Activated CD8-positive, alpha-beta memory T cell treated with anti-CD3 and anti-CD28 coated beads for 1 hour (primary cell): ENCODE measurements around the gene IZUMO2.

Experiments
- DNase-seq, 2 donors: peaks; one replicate each; pipeline ENCODE4 v3.0.0-alpha.2; 2020; ENCODE audit warnings: low read depth in 1 of 2; ENCODE audit errors: extremely low read depth in 1 of 2

Gene IZUMO2

GRCh38 chr19:50162988-50163387 is at the start of gene IZUMO2:
Gene IZUMO2 (minus strand): TSS chr19:50163281. CDS start chr19:50163194, 87 bp downstream.
- no peak for DNase-seq

DNA sequence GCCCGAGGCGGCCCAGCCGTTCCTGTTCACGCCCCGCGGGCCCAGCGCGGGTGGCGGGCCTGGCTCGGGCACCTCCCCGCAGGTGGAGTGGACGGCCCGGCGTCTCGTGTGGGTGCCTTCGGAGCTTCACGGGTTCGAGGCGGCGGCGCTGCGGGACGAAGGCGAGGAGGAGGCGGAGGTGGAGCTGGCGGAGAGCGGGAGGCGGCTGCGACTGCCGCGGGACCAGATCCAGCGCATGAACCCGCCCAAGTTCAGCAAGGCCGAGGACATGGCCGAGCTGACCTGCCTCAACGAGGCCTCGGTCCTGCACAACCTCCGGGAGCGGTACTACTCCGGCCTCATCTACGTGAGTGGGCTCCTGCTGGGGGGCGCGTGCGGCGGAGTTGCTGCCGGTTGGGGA is 47.3 kb upstream of the IZUMO2 start:
- no peak for DNase-seq

DNA sequence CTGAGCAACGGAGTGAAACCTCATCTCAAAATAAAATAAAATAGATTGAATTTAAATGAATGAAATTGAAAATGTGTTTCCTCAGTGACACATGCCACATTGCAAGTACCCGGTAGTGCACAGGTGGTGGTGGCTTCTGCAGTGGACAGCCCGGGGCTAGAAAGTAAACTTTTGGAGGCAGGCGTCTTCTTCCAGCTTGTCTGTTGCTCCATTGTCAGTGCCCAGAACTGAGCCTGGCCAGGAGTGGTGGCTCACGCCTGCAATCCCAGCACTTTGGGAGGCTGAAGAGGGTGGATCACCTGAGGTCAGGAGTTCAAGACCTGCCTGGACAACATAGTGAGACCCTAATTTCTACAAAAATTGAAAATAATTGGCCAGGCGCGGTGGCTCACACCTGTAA is 46.0 kb upstream of the IZUMO2 start:
- DNase-seq, result no peak

DNA sequence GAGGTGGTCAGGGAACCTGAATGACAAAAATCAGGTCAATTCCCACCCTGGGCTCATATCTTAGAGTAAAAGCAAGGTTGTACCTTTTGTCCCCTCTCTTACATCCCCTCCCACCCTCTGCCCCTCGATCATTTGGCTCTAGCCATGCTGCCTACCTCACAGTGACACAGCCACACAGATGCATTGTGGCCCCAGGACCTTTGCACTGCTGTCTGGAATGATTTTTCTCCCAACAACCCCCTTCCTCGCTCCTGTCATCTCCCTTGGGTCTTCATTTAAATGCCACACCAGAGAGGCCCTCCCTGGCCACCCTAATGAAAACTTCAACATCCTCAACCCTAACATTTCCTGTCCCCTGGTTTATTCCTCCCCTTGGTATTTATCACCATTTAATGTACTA is 44.6 kb upstream of the IZUMO2 start:
- no peak for DNase-seq

GRCh38 chr19:50206191-50206590 is 43.1 kb upstream of the IZUMO2 start:
- no peak for DNase-seq

- no peak for DNase-seq
Measured at GRCh38 chr19:50205681-50206138, 42.6 kb upstream of the IZUMO2 start.

DNA sequence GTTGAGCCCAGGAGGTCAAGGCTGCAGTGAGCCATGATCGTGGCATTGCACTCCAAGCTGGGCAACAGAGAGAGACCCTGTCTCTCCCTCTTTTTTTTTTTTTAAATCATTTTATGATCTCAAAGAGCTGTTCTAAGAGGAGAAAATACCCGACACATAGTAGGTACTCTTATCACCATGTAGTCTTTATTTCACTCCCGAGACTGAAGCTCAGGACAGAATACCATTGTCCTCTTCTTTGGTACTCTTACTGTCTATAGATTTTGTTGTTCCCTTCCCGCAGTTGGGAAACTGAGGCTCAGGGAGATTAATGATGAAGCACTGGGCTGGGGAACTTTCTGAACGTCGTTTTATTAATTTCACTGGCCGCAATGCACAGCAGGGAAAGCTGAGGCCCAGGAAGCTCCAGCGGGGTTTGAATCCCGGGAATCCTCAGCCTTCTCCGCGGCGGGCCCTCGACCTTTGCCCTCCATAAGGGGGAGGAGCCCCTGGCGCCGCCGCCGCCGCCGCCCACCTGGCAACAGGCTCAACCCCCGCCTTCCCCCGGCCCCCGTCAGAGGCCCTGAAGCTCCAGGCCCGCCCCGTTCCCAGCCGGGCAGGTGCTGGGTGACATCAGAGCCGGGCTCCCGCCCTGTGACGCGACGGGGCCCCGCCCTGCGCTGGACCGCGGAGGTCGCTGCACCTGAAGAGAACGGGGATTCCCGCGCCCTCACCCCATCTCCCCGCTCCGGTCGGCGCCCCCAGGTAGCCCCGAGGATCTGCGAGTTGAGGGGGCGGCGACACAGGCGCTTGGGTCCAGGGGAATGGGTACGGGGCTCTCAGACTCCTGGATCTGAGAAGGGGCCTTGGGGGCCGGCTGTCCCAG is 42.0 kb upstream of the IZUMO2 start:
- DNase-seq, result no peak

DNA sequence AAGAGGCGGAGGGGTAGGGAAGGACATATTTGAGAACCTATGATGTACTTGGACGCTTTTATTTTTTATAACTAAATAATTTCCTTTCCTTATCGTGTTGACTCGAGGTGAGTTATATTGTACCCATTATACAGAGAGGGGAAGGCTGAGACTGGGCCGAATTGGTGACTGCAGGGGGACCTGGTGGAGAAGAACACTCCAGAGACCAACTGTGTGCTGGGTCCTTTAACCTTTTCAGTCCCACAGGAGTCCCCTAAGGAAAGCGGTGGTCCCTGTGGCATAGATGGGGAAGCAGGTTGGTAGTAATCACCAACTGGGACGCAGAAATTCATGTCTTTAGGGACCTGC is 41.0 kb upstream of the IZUMO2 start:
- DNase-seq, result no peak

DNA sequence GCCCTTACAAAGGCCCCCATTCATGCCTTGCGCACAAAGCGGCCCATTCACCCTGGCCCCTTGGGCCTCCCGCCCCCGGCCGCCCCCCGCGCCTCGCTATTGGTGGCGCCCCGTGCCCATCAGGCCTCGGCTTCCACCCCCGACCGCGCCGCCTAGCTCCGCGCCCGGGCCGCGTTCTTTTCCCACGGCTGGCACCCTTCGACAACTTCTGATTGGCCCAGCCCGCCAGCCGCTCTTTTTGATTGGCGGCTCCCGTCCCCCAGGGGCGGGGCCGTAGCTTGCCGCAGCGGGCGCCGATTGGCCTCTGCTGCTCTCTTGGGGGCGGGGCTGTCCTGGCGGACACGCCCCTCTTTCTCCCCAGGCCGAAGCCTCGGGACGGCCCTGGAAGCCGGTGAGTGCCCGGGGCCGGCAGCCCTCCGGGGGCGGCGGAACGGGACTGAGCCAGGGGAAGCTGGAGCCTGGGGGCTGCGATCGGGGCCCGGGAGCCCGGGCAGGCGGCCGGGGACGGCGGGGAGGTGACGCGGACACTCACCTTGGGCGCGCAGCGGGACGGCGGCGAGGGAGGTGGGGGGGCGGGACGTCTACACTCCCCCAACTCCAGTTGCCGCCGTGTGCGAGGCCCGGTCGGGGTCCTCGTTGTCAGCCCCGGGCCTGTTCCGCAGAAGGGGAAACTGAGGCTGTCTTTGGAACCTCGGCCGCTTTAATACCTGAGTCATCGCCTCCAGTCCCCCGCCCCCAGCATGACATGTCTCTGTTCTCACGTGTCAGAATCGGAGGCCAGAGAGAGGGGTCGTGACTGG is 40.4 kb upstream of the IZUMO2 start, which contains the start of gene MYH14:
MYH14 (plus strand) TSS at position 342 of the 800 bp plus-strand sequence. CDS start 6,744 bp downstream, outside the sequence.
- DNase-seq, result no peak

DNA sequence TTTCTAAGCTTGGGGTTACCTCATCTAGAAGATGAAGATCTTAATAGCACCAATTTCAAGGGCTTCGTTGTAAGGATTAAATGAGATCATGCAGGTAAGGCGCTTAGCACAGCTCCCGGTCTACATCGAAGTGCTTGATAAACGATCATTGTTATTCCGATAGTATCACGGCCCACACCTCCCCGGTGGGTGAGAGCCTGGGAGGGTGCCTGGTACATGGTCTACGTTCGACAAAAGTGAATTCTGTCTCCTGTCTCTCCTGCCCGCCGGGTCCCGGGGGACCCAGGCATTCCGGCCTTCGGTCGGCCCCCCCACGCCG is 39.8 kb upstream of the IZUMO2 start:
- no peak for DNase-seq

- DNase-seq, result no peak
Measured at GRCh38 chr19:50202386-50202785, 39.3 kb upstream of the IZUMO2 start.

- no peak for DNase-seq
Measured at GRCh38 chr19:50199259-50199555, 36.1 kb upstream of the IZUMO2 start.

GRCh38 chr19:50198431-50199258 is 35.6 kb upstream of the IZUMO2 start:
- no peak for DNase-seq

DNA sequence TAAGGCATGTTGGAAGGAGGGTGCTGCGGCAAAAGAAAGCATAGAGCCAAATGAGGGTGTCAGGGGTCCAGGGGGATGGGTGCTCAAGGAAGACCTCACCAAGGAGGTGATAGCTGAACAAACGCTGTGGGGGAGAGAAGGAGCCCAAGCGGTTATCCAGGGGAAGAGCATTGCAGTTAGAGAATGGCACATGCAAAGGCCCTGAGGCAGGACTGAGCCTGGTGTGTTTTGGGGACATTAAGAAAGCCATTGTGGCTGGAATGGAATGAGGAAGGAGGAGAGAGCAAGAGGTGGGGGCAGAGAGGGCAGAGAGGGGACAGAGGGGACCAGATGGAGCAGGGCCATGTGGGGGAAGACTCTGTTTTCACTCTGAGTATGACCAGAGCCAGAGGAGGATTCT is 34.3 kb upstream of the IZUMO2 start:
- no peak for DNase-seq

- DNase-seq, result no peak
Measured at GRCh38 chr19:50196322-50196932, 33.3 kb upstream of the IZUMO2 start.

DNA sequence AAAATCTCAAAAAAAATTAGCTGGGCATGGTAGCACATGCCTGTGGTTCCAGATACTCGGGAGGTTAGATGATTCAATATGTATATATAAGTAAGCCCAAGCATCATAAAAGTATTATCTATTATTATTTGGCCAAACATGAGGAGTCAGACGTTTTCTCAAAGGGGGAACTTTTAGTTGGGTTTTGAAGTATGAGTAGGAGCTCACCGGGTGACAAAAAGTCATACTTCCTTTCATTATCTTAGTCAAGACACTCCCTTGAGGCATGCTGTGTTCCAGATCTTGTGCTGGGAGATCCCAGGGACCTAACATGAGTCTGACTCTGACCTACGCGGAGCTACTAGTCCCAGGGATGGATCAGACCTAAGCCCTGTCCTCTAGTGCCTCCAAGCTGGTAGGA is 32.1 kb upstream of the IZUMO2 start:
- no peak for DNase-seq

DNA sequence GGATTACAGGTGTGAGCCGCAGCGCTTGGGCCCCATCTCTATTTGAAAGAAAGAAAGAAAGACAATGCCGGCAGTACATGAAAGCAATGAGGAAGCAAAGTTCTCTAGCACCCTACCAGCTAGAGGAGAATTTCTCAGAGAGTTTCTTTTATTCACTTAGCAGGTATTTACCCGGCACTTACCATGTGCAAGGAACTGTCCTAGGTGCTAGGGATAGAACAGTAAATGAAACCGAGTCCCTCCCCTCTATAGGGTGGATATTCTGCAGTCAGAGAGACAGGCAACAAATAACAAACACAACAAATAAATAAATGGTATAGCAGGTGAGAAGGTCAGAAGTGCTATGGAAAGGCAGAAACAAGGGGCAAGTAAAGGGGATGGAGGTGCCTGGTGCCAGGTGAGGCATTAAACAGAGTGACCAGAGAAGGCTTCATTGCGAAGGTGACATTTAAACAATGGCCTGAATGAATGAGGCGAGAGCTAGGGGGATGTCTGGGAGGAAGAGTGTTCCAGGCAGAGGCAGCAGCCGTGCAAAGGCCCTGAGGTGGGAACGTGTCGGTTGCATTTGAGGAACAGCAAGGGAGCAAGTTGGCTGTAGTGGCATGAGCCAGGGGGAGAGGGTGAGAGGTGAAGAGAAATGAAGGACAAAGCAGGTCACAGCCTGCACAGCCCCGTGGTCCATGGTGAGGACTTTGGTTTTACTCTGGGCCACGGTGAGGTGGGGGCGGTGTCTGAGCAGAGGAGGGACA is 29.6 kb upstream of the IZUMO2 start:
- no peak for DNase-seq

GRCh38 chr19:50191216-50191615 is 28.1 kb upstream of the IZUMO2 start:
- DNase-seq, result no peak

GRCh38 chr19:50190439-50190891 is 27.4 kb upstream of the IZUMO2 start:
- DNase-seq, result no peak

GRCh38 chr19:50189331-50189730 is 26.2 kb upstream of the IZUMO2 start:
- no peak for DNase-seq
